GM19193 (cell line): ENCODE results near the gene CALML4.

Experiments used
- POLR2A ChIP-seq: IDR thresholded peaks from 4 replicates; pipeline ENCODE4 v1.6.1; 2011; ENCODE audit not compliant: insufficient read depth, insufficient read length; ENCODE audit errors: extremely low read depth

The CALML4 gene

GRCh38 chr15:68210821-68211655 lies 5.9 kb upstream of the CALML4 start:
- TF ChIP-seq POLR2A: no peak

- no peak for TF ChIP-seq POLR2A
Measured at GRCh38 chr15:68210409-68210756, 5.3 kb upstream of the CALML4 start.

- no peak for TF ChIP-seq POLR2A
Measured at GRCh38 chr15:68209735-68210408, 4.7 kb upstream of the CALML4 start.

DNA sequence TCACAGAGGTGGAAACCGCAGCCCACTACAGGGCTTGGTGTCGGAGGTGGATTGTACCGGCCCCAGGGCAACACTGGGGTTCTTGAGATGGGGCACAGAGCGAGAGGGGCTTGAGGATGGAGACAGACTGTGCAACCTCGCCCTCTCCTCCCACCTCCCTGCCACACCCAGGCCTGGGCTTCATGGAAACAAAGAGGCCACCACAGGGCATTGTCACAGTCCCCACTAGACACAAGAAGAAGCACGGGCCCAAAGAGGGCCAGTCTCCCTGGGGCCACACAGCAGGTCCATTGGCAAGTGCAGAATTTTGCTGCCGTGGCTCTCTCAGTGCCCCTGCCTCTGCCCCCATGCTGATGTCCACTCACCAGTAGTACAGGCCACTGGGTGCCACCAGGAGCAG lies 4.1 kb upstream of the CALML4 start:
- TF ChIP-seq POLR2A: no peak

DNA sequence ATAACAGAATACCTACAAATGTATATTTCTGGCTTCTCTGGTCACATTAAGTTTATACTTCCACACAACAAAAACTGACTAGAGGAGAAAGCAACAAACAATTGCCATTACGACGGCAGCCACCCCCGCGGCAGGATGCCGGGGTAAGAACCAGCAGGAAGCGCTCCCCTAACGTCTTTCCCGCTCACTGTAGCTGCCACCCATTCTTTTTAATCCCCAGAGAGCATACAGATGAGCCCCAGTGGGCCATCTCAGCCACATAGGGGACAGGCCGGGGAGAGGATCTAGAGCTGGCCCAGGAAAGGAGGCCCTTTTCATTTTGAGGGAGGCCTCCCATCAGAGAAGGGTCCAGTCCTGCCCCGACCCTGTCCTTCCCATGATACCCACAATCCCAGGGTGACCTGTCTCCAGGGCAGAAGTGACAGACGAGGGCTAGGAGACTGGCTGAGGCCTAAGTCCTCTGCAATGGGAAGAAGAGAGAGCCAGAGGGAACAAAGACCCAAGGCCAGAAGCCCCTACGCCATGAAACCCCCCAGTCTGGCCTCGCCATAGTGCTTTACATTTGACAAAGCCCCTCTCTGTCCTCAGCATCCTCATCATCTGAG lies 3.6 kb upstream of the CALML4 start:
- no peak for TF ChIP-seq POLR2A

DNA sequence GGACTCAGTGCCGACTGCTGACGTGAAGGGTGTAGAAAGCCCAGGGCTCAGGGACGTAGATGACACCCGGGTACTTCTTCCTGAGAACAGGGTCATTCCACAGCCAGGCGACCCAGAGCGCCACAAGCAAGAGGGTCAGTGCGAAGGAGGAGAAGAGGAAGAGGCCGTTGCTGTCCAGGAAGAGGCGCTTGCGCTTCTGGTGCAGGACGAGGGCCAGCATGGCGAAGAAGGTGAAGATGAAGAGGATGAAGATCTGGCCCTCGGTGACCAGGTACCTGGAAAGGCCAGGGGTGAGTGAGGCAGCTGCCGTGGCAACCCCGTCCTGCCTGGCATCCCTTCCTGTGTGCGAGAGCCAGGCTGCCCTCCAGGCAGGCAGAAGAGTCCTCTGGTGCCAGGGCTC lies 3.0 kb upstream of the CALML4 start:
- no peak for TF ChIP-seq POLR2A

- TF ChIP-seq POLR2A: no peak
Measured at GRCh38 chr15:68207176-68207935, 2.2 kb upstream of the CALML4 start.

GRCh38 chr15:68206711-68207151 lies 1.6 kb upstream of the CALML4 start:
- TF ChIP-seq POLR2A: no peak

- TF ChIP-seq POLR2A: no peak
Measured at GRCh38 chr15:68205954-68206539, 915 bp upstream of the CALML4 start.

GRCh38 chr15:68205558-68205944 lies 419 bp upstream of the CALML4 start:
- no peak for TF ChIP-seq POLR2A

GRCh38 chr15:68204361-68204760 lies 771 bp downstream of the CALML4 start:
- TF ChIP-seq POLR2A: no peak

GRCh38 chr15:68203956-68204355 lies 1.2 kb downstream of the CALML4 start:
- peak; percentile 19 for TF ChIP-seq POLR2A

GRCh38 chr15:68203486-68203885 lies 1.6 kb downstream of the CALML4 start:
- TF ChIP-seq POLR2A: no peak

- no peak for TF ChIP-seq POLR2A
Measured at GRCh38 chr15:68201879-68202261, 3.3 kb downstream of the CALML4 start.
